Spleen (tissue), 7 donors: Measurements from ENCODE around the gene TIMM29.

Experiments
- POLR2A ChIP-seq, 3 donors: fragments of 450-650 bp; IDR thresholded peaks; one replicate each; pipeline ENCODE4 v1.5.1; 2017; ENCODE audit warnings: antibody characterized with exemption in 3 of 3, mild to moderate bottlenecking in 1 of 3
- TF ChIP-seq, protein P1 (sequence below), 11 experiments: fragments of 200-600 bp in 7 of 11; fragments of 450-650 bp in 4 of 11; sonication (generic) in 4 of 11; IDR thresholded peaks in 8 of 11; conservative IDR thresholded peaks in 3 of 11; 1 replicate in 7 of 11; 2 replicates in 4 of 11; pipeline versions ENCODE4 v1.4.0 to v1.8.0; 2016 to 2021; ENCODE audit warnings: antibody characterized with exemption in 11 of 11, inconsistent platforms in 4 of 11, mild to moderate bottlenecking in 1 of 11
- donor health status: DM: no; HTN: no; CAD: no; lungs with moderate emphysema.
- donor health status: DM: no; HTN: no; CAD: no.
- donor health status: DM: no; HTN: no; CAD: no.

DNA sequence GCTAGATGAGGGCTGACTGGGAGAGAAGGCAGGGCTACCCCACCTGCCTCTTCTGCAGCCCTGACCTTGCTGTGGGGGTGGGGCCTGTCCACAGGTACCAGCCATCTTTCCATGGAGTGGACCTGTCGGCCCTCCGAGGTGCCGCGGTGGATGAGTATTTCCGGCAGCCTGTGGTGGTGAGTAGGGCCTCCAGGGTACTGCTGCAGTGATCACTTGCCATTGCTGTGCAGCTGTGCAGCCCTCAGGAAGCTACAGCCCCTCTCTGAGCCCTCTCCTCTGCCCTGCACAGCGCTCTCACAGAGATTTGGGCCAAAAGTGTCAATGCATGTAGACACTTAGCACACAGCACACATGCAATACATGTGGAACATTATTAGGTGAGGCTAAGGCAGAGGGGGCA, 12.0 kb upstream of the TIMM29 start:
- TF ChIP-seq, protein P1, sequence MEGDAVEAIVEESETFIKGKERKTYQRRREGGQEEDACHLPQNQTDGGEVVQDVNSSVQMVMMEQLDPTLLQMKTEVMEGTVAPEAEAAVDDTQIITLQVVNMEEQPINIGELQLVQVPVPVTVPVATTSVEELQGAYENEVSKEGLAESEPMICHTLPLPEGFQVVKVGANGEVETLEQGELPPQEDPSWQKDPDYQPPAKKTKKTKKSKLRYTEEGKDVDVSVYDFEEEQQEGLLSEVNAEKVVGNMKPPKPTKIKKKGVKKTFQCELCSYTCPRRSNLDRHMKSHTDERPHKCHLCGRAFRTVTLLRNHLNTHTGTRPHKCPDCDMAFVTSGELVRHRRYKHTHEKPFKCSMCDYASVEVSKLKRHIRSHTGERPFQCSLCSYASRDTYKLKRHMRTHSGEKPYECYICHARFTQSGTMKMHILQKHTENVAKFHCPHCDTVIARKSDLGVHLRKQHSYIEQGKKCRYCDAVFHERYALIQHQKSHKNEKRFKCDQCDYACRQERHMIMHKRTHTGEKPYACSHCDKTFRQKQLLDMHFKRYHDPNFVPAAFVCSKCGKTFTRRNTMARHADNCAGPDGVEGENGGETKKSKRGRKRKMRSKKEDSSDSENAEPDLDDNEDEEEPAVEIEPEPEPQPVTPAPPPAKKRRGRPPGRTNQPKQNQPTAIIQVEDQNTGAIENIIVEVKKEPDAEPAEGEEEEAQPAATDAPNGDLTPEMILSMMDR (IDR thresholded peaks at IDR 0.05 in 8 of 11, conservative IDR thresholded peaks at IDR 0.05 in 3 of 11), result no peak
- TF ChIP-seq POLR2A (IDR thresholded peaks at IDR 0.05), result no peak
